NCI-H128 (cell line): Measurements from ENCODE around the gene OR8J1.
"Not testable (repeated sequence)": the region's sequence is repeated elsewhere in the genome, so short reads cannot be mapped to it uniquely, and the experiment has no call there.

Experiments used
- DNase-seq: peaks from one replicate; lab custom pipeline; 2025; ENCODE audit not compliant: unreplicated experiment; lab: John Stamatoyannopoulos, UW

The OR8J1 gene

DNA sequence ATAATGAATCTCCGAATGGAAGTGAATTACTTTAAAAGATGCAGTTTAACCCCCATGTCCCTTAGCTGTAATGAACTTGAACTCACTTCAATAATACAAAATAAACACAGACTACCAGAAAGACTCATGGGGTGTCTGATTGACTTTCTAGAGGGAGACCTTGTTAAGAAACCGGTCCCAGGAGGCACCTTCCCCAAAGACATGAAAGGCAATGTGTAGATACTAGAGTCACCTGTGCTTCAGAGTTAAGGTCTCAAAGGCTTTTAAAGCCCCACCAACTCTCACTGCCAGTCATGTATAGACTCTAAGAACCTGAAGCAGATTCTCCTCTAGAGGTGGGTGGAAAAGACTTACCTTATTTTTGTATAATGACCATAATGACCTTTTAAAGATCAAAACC is at the start of gene OR8J1:
Gene OR8J1 (plus strand): TSS at position 301 of the 400 bp plus-strand sequence. CDS start 5,956 bp downstream, outside the sequence.
- DNase-seq: no peak

GRCh38 chr11:56307836-56308235 is 46.3 kb upstream of the OR8J1 start:
- DNase-seq: no peak

- DNase-seq: no peak
Measured at GRCh38 chr11:56314844-56315243, 39.2 kb upstream of the OR8J1 start, which contains the start of gene OR8K3. Gene OR8K3, plus strand, starts transcription at chr11:56315144. Its CDS starts 3,163 bp downstream, at chr11:56318307.

GRCh38 chr11:56331861-56332491 is 22.1 kb upstream of the OR8J1 start:
- no peak for DNase-seq

GRCh38 chr11:56333156-56333555 is 20.9 kb upstream of the OR8J1 start:
- DNase-seq: no peak

DNA sequence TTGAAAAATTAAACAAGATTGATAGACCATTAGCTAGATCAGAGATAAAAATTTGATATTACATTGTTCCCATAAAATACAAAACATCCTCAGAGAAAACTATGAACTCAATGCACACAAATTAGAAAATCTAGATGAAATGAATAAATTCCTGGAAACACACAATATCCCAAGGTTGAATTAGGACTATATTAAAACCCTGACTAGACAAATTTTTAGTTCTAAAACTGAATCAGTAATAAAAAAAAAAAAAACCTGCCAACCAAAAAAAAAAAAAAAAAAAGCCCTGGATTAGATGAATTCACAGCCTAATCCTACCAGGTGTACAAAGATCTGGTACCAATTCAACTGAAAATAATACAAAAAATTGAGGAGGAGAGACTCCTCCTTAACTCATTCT is 13.8 kb upstream of the OR8J1 start:
- DNase-seq: no peak

DNA sequence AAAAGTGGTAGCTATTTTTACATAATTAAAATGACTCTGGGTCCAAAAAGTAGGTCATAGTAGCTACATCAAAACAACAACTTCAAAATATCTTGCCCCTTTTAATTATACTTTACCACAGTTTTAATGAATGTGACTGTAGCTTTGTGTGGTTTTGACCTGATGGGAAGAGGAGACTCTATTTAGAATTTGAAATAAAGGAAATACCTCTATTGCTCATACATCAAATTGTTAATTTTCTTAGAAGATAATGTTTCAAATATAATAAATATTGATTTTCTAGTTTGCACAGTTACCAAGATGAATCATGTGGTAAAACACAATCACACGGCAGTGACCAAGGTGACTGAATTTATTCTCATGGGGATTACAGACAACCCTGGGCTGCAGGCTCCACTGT is 8.4 kb upstream of the OR8J1 start, which contains the start of gene OR8K1:
Gene OR8K1 (plus strand): TSS at position 301 of the 400 bp plus-strand sequence. CDS start 0 bp downstream, at position 301.
- DNase-seq: no peak

- DNase-seq: no peak
Measured at GRCh38 chr11:56375324-56375723, 21.2 kb downstream of the OR8J1 start, which contains the start of gene OR8U1. Gene OR8U1, plus strand, starts transcription at chr11:56375624. Its CDS starts 0 bp downstream, at chr11:56375624.

GRCh38 chr11:56380120-56380519 is 26.0 kb downstream of the OR8J1 start:
- DNase-seq: no peak

DNA sequence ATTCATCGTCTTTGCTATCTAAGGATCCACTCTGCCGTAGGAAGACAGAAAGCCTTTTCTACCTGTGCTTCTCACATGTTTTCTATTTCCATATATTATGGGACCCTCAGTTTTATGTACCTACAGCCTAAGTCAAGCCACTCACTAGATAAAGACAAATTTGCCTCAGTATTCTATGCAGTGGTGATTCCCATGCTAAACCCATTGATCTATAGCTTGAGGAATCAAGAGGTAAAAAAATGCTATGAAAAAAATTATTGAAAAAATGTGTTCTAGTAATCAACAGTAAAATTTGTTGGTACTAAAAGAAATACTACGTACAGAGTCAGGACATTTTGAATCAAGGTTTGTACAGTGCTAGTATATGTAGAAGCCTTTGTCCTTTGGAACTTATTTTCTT is 40.3 kb downstream of the OR8J1 start:
- DNase-seq: no peak

- no peak for DNase-seq
Measured at GRCh38 chr11:56396047-56396446, 42.0 kb downstream of the OR8J1 start.

DNA sequence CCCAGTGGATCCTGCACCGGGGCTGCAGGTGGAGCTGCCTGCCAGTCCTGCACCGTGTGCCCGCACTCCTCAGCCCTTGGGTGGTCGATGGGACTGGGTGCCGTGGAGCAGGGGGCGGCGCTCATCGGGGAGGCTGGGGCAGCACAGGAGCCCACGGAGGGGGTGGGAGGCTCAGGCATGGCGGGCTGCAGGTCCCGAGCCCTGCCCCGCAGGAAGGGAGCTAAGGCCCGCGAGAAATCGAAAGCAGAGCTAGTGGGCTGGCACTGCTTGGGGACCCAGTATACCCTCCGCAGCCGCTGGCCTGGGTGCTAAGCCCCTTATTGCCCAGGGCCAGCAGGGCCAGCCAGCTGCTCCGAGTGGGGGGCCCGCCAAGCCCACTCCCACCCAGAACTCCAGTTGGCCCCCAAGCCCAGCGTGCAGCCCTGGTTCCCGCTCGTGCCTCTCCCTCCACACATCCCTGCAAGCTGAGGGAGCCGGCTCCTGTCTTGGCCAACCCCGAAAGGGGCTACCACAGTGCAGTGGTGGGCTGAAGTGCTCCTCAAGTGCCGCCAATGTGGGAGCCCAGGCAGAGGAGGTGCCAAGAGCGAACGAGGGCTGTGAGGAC is 47.9 kb downstream of the OR8J1 start:
- not testable (repeated sequence) for DNase-seq

GRCh38 chr11:56404393-56404792 is 50.3 kb downstream of the OR8J1 start:
- no peak for DNase-seq

GRCh38 chr11:56410801-56411200 is 56.7 kb downstream of the OR8J1 start:
- no peak for DNase-seq
